Kidney epithelial cell (primary cell): Measurements from ENCODE around the gene RAB4A. TPM values are rescaled to one million over a fixed set of nuclear protein-coding genes. Genes with fewer than 3 reads are reported as not detected.

Source experiments
- DNase-seq: peaks from one replicate; pipeline ENCODE4 v3.0.0-alpha.2; 2010; ENCODE audit warnings: low read depth
- H3K27me3 ChIP-seq: 2 replicates; pipeline ENCODE4 v1.6.0; 2011; ENCODE audit warnings: low read length; ENCODE audit not compliant: control insufficient read depth, insufficient read depth
- H3K36me3 ChIP-seq: 2 replicates; pipeline ENCODE4 v1.5.1; 2011; ENCODE audit warnings: low read length; ENCODE audit not compliant: control insufficient read depth, insufficient read depth
- H3K4me3 ChIP-seq: 2 replicates; pipeline ENCODE4 v1.5.1; 2011; ENCODE audit warnings: low read depth, mild to moderate bottlenecking, control low read depth, low read length
- CTCF ChIP-seq: IDR thresholded peaks from 2 replicates; pipeline ENCODE4 v1.5.1; 2011; ENCODE audit warnings: mild to moderate bottlenecking, moderate library complexity, low read length, control low read depth, inconsistent platforms; ENCODE audit not compliant: insufficient read depth, poor library complexity, severe bottlenecking
- total RNA-seq: library from RNA; depleted of rRNA; stranded (reverse); fragments of >200 nt; gene quantifications from 2 replicates; pipeline ENCODE4 v1.2.3, GENCODE V29; 2015

RAB4A gene
- total RNA-seq, 1 donor from 2014 or later: 53.9 TPM

DNA sequence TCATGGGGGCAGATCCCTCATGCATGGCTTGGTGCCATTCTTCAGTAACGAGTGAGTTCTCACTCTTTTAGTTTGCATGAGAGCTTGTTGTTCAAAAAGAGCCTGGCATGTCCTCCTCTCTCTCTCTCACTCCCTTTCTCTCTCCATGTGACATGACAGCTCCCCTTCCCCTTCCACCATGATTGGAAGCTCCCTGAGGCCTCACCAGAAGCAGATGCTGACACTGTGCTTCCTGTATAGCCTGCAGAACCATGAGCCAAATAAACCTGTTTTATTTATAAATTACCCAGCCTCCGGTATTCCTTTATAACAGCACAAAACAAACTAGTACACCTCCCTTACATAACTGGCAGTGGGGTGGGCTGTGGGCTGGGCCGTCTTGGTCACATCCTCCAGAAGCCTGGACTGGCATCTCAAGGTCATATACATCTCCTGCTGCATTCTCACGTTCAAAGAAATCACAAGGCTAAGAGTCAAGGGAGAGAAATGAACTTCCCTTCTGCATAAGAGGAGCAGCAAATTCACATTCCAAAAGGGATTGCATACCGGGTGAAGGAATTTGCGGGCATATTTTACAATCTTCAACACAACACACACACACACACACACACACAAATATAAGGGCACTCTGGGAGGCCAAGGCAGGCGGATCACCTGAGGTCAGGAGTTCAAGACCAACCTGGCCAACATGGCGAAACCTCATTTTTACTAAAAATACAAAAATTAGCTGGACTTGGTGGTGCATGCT is 74.2 kb downstream of the RAB4A start:
- no peak for DNase-seq
- no peaks in the 10 kb centered on the region for H3K27me3 ChIP-seq
- H3K4me3 ChIP-seq: no peak overlapping the region
- no peaks in the 10 kb centered on the region for H3K36me3 ChIP-seq
- no peak for TF ChIP-seq CTCF

DNA sequence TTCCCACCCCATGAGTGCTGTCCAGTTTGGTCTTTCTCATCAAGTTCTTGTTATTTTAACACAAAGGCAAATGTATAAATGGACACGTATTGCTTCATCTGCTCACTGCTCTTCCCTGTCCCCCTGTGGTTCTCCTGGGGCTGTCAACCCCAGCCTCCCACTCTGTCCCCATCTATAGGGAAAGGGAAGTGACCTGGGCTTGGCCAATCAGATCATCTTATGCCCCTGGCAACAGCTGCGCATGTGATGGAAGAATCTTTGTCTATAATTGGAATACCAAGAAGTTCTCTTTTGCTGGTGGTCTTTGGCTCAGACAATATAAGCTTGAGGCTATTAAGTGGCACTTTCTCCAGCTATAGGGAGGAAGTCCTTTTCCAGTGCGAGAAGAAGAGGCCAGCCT is 76.6 kb downstream of the RAB4A start:
- TF ChIP-seq CTCF: no peak
- no peak for DNase-seq
- no peaks in the 10 kb centered on the region for H3K36me3 ChIP-seq
- H3K4me3 ChIP-seq: no peak overlapping the region
- no peaks in the 10 kb centered on the region for H3K27me3 ChIP-seq

DNA sequence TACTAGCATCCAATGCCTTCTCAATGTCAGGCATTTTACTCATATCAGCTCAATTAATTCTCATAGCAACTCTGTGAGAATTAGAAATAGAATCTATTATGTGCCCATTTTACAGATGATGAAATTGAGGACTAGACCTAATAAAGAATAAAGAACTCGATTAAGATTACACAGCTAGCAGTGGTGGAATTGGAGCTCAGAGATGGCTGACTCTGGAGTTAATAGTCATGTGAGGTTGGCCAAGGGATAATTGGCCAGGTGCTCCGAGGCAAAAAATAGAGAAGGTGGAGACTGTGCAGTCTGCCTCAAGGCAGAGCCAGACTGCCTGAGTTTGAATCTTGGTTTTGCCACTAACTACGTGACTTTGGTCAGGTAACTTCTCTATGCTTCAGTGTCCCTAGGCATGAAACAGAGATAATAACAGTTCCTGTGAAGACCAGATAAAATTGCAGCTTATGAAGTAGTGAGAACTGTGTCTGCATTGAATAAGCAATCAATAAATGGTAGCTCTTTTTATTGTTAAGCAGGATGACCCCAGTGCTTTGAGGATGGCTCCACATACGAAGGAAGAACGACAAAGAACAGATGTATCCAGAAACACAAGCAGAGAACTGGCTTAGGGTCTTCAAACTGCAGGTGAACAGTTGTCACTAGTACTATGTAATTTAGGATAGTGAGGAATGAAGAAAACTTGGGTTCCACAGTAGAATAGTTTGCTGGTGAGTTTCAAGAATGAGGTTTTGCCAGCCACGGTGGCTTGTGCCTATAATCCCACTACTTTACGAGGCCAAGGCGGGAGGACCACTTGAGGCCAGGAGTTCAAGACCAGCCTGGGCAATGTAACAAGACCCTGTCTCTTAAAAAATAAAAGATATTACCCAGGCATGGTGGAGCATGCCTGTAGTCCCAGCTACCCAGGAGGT is 78.8 kb downstream of the RAB4A start:
- no peak for TF ChIP-seq CTCF
- H3K4me3 ChIP-seq: no peak overlapping the region
- no peak for DNase-seq
- no peaks in the 10 kb centered on the region for H3K36me3 ChIP-seq
- H3K27me3 ChIP-seq: no peaks in the 10 kb centered on the region

DNA sequence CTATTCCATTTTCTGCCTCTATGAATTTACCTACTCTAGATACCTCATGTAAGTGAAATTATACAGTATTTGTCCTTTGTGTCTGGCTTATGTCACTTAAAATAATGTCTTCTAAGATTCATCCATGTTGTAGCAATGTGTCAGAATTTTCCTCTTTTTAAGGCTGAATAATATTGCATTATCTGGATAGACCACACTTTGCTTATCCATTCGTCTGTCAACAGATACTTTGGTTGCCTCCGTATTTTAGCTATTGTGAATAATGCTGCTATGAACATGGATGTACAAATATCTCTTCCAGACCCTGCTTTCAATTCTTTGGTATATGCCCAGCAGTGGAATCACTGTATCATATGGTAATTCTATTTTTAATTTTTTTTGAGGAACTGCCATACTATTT is 82.1 kb downstream of the RAB4A start:
- no peak for DNase-seq
- no peaks in the 10 kb centered on the region for H3K27me3 ChIP-seq
- no peak for TF ChIP-seq CTCF
- no peak overlapping the region for H3K4me3 ChIP-seq
- H3K36me3 ChIP-seq: no peaks in the 10 kb centered on the region

DNA sequence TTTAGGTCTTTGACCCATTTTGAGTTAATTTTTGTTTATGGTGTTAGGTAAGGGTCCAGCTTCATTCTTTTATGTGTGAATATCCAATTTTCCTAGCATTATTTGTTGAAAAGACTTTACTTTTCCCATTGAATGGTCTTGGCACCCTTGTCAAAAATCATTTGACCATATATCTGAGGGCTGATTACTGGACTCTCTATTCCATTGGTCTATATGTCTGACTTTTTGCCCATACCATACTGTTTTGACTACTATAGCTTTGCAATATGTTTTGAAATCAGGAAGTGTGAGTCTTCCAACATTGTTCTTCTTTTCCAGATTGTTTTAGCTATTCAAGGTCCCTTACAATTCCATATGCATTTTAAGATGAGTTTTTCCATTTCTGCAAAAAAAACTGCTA is 83.3 kb downstream of the RAB4A start:
- no peak overlapping the region for H3K4me3 ChIP-seq
- no peak for DNase-seq
- H3K27me3 ChIP-seq: no peaks in the 10 kb centered on the region
- H3K36me3 ChIP-seq: no peaks in the 10 kb centered on the region
- no peak for TF ChIP-seq CTCF

Other genes starting within 250 kb of the RAB4A start
- 2.9 and 3.0 TPM in 2 replicates for gene CCSAP, start 71.9 kb downstream of the RAB4A start, total RNA-seq
- 1.0 and 2.1 TPM in 2 replicates for gene ACTA1, start 163.0 kb downstream of the RAB4A start, total RNA-seq
- 28.6 and 52.5 TPM in 2 replicates for gene NUP133, start 237.2 kb downstream of the RAB4A start, total RNA-seq